GM18873 (cell line): ENCODE measurements around the gene MASTL.
A peak's percentile ranks its signal among the peaks of the same experiment; 100 is the strongest.
"Not testable (repeated sequence)": the region's sequence is repeated elsewhere in the genome, so short reads cannot be mapped to it uniquely, and the experiment has no call there.

ENCODE experiments used
- ATAC-seq: cut with Tn5 transposase; IDR thresholded peaks from one replicate; pipeline ENCODE4 v1.9.1; 2021; ENCODE audit warnings: mild to moderate bottlenecking, moderate library complexity, moderate number of reproducible peaks; ENCODE audit not compliant: unreplicated experiment, low FRiP score

MASTL gene

GRCh38 chr10:27155066-27155754, at the start of gene MASTL:
Gene MASTL (plus strand): TSS chr10:27155352. CDS start chr10:27155427, 75 bp downstream.
- ATAC-seq = peak; percentile 72

- ATAC-seq = no peak
Observed at GRCh38 chr10:27108165-27108564, 47.0 kb upstream of the MASTL start.

- no peak for ATAC-seq
Observed at GRCh38 chr10:27134371-27134770, 20.8 kb upstream of the MASTL start.

- no peak for ATAC-seq
Observed at GRCh38 chr10:27138277-27138676, 16.9 kb upstream of the MASTL start.

GRCh38 chr10:27143686-27144085, 11.5 kb upstream of the MASTL start:
- ATAC-seq = no peak

- ATAC-seq = no peak
Observed at GRCh38 chr10:27145937-27146336, 9.2 kb upstream of the MASTL start.

GRCh38 chr10:27147701-27148100, 7.5 kb upstream of the MASTL start:
- ATAC-seq = no peak

GRCh38 chr10:27150261-27150660, 4.9 kb upstream of the MASTL start:
- no peak for ATAC-seq

- ATAC-seq = no peak
Observed at GRCh38 chr10:27152687-27153086, 2.5 kb upstream of the MASTL start.

- no peak for ATAC-seq
Observed at GRCh38 chr10:27153329-27153728, 1.8 kb upstream of the MASTL start.

- ATAC-seq = peak; percentile 13
Observed at GRCh38 chr10:27153845-27154193, 1.3 kb upstream of the MASTL start.

- not testable (repeated sequence) for ATAC-seq
Observed at GRCh38 chr10:27156566-27156965, 1.4 kb downstream of the MASTL start.

- ATAC-seq = no peak
Observed at GRCh38 chr10:27157150-27157549, 2.0 kb downstream of the MASTL start.

- no peak for ATAC-seq
Observed at GRCh38 chr10:27158421-27158820, 3.3 kb downstream of the MASTL start.

GRCh38 chr10:27169849-27170248, 14.7 kb downstream of the MASTL start:
- no peak for ATAC-seq

GRCh38 chr10:27188259-27188658, 33.1 kb downstream of the MASTL start:
- no peak for ATAC-seq

GRCh38 chr10:27188897-27189296, 33.7 kb downstream of the MASTL start:
- no peak for ATAC-seq

- no peak for ATAC-seq
Observed at GRCh38 chr10:27190508-27190907, 35.4 kb downstream of the MASTL start.

- ATAC-seq = no peak
Observed at GRCh38 chr10:27192284-27192683, 37.1 kb downstream of the MASTL start.

- ATAC-seq = no peak
Observed at GRCh38 chr10:27197980-27198620, 42.9 kb downstream of the MASTL start.

GRCh38 chr10:27203806-27204205, 48.7 kb downstream of the MASTL start:
- ATAC-seq = no peak

- ATAC-seq = no peak
Observed at GRCh38 chr10:27207350-27207749, 52.2 kb downstream of the MASTL start.
